HG03558 (cell line): ENCODE measurements around the gene PRL.

Experiments used
- ATAC-seq: cut with Tn5 transposase; IDR thresholded peaks from one replicate; pipeline ENCODE4 v1.9.1; 2021; ENCODE audit warnings: moderate number of reproducible peaks; ENCODE audit not compliant: unreplicated experiment; ENCODE audit errors: extremely low read depth

PRL gene

GRCh38 chr6:22237526-22237925 is 59.3 kb downstream of the PRL start:
- no peak for ATAC-seq
